Neural crest cell (in vitro differentiated cells): ENCODE results near the gene EME2. TPM values are rescaled to one million over a fixed set of nuclear protein-coding genes. Genes with fewer than 3 reads are reported as not detected.

Source experiments
- DNase-seq: peaks from one replicate; pipeline ENCODE4 v3.0.0; 2021; ENCODE audit warnings: low read depth, mixed read lengths, low spot score
- H3K27ac Mint-ChIP-seq: one replicate; pipeline ENCODE4 v1.8.0; 2021; ENCODE audit warnings: mild to moderate bottlenecking, mixed read lengths; ENCODE audit not compliant: unreplicated experiment
- H3K27me3 Mint-ChIP-seq: 2 replicates; pipeline ENCODE4 v1.8.0; 2021; ENCODE audit warnings: low read depth, mild to moderate bottlenecking, mixed read lengths
- H3K36me3 Mint-ChIP-seq: 2 replicates; pipeline ENCODE4 v1.8.0; 2021; ENCODE audit warnings: low read depth, mild to moderate bottlenecking, mixed read lengths
- H3K4me1 Mint-ChIP-seq: 2 replicates; pipeline ENCODE4 v1.8.0; 2021; ENCODE audit warnings: mixed read lengths
- H3K4me3 Mint-ChIP-seq: one replicate; pipeline ENCODE4 v1.8.0; 2021; ENCODE audit warnings: mild to moderate bottlenecking, mixed read lengths
- H3K9me3 Mint-ChIP-seq: 2 replicates; pipeline ENCODE4 v1.8.0; 2021; ENCODE audit warnings: mixed read lengths
- total RNA-seq: library from RNA; stranded (reverse); gene quantifications from 2 replicates; pipeline ENCODE4 v1.2.1, GENCODE V29; 2021
- TF ChIP-seq, protein P1 (sequence below): fragments of 200-600 bp; sonication (generic); conservative IDR thresholded peaks from 2 replicates; pipeline ENCODE4 v1.5.0; 2021; ENCODE audit warnings: antibody characterized with exemption, mild to moderate bottlenecking

The EME2 gene
- total RNA-seq, 1 donor from 2014 or later = 36.5 TPM

DNA sequence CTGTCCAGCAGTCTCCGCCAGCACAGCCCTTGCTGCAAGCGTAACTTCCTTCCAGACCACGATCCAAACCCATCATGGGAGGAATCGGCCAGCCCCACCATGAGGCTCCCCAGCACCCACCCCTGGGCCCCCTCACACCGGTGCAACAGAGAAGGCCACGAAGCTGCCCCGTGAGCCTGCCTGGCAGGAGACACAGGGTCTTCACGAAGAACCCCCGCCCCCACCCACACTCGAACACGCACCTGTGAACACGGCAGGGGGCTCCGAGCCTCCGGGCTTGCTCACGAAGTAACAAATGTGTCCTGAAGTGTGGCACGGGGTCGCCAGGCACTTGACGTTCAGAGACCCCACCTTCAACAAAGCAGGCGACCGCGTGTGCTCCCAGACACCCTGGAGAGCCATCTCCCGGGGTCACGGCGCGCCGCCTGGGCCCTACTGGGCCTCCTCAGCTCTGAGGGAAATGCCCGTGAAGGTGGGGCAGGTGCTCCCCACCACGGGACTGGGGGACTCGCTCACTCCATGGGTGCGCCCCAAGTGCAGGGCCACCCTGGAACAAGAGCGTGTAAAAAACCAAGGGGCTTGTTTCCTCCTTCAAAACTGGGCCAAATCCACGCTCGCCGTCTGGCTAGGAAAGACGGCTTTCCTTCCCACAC, 46.4 kb downstream of the EME2 start:
- TF ChIP-seq, protein P1, sequence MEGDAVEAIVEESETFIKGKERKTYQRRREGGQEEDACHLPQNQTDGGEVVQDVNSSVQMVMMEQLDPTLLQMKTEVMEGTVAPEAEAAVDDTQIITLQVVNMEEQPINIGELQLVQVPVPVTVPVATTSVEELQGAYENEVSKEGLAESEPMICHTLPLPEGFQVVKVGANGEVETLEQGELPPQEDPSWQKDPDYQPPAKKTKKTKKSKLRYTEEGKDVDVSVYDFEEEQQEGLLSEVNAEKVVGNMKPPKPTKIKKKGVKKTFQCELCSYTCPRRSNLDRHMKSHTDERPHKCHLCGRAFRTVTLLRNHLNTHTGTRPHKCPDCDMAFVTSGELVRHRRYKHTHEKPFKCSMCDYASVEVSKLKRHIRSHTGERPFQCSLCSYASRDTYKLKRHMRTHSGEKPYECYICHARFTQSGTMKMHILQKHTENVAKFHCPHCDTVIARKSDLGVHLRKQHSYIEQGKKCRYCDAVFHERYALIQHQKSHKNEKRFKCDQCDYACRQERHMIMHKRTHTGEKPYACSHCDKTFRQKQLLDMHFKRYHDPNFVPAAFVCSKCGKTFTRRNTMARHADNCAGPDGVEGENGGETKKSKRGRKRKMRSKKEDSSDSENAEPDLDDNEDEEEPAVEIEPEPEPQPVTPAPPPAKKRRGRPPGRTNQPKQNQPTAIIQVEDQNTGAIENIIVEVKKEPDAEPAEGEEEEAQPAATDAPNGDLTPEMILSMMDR = no peak
- H3K9me3 Mint-ChIP-seq = no peaks in the 10 kb centered on the region
- H3K27ac Mint-ChIP-seq = peak overlapping the region; percentile 19
- H3K27me3 Mint-ChIP-seq = no peaks in the 10 kb centered on the region
- no peak for DNase-seq
- H3K36me3 Mint-ChIP-seq = no peaks in the 10 kb centered on the region
- peaks cover 4% of the 10 kb centered on the region for H3K4me1 Mint-ChIP-seq
- H3K4me3 Mint-ChIP-seq = peak overlapping the region; percentile 41

DNA sequence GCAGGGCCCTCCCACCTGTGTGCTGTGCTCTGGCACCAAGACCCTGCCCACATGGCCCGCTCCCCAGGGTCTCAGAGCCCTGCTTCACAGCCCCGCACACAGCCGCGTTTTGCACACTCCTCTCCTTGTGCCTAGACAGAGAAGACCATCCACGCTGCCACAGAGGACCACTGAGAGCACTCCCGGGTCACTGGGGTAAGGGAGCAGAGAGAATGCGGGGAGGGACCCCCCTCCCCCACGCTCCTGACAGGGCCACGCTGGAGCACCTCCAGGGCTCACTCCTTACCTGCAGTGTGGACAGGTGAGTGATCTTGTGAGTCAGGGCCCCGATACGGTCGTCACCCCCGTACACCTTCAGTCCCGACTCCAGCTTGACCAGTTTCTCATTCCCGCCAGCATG, 47.0 kb downstream of the EME2 start:
- no peaks in the 10 kb centered on the region for H3K36me3 Mint-ChIP-seq
- no peaks in the 10 kb centered on the region for H3K27me3 Mint-ChIP-seq
- no peak for DNase-seq
- peaks cover 8% of the 10 kb centered on the region for H3K4me1 Mint-ChIP-seq
- TF ChIP-seq, protein P1 = no peak
- H3K4me3 Mint-ChIP-seq = peak overlapping the region; percentile 41
- peak overlapping the region; percentile 19 for H3K27ac Mint-ChIP-seq
- H3K9me3 Mint-ChIP-seq = no peaks in the 10 kb centered on the region

DNA sequence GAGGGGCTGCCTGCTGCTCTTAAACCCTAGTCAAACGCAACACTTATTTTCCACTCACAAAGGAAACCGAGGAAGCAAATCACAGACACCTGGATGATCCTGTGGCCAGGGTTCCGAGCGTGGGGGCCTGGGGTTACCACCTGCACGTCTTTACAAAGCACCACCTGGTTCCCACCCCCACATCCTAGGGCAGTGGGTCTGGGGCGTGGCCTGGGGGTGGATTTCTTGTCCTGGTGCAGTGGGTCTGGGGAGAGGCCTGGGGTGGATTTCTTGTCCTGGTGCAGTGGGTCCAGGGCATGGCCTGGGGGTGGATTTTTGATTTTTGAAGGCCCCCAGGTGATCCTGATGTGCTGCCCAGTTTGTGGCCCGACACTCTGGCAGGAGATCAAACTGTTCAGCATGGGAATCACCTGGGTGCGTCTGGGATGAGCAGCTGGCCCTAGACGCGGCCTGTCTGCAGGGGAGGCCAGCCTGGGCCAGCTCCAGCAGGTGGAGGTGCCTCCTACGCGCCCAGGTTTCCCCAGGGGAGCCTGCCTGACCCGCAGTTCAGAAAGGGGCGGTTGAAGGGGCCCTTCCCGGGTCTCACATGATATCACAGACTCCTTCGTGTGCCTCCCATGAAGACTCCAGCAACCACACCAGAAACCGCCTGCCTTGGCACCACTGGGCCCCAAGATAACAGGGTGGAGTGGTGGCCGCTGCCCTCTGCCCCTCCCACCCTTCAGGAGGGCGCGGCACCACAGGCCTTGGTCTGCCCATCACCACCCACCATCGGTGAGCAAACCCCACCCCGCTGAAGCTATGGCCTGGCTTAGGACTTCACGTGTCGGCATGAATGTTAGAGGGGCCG, 47.7 kb downstream of the EME2 start:
- H3K4me3 Mint-ChIP-seq = no peak overlapping the region
- DNase-seq = no peak
- no peak overlapping the region for H3K27ac Mint-ChIP-seq

DNA sequence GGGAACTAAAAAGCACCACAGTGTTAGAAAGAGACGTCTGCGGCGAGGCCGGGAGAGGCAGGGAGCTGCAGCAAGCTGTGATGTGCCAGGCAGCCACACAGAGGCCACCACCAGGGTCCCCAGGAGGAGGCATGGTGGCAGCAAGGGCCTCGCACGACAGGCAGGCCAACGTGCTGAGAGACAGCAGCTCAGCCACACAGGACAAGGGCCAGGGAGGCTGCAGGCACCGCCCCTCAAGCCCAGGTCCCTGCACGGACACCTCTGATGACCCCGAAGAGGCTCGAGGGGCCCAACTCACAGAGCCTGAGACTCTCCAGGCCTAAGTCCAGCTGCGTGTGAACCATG, 48.3 kb downstream of the EME2 start:
- TF ChIP-seq, protein P1 = no peak
- Mint-ChIP-seq H3K36me3 (no peaks in the 10 kb centered on the region), H3K9me3 (no peaks in the 10 kb centered on the region), H3K27ac (no peak overlapping the region), H3K4me3 (no peak overlapping the region), H3K27me3 (no peaks in the 10 kb centered on the region), H3K4me1 (peaks cover 13% of the 10 kb centered on the region)
- DNase-seq = no peak

More for the DNA sequence above, 47.7 kb downstream of the EME2 start:
- TF ChIP-seq, protein P1 = no peak
- Mint-ChIP-seq H3K4me1 (peaks cover 10% of the 10 kb centered on the region), H3K36me3 (no peaks in the 10 kb centered on the region), H3K27me3 (no peaks in the 10 kb centered on the region), H3K9me3 (no peaks in the 10 kb centered on the region)

DNA sequence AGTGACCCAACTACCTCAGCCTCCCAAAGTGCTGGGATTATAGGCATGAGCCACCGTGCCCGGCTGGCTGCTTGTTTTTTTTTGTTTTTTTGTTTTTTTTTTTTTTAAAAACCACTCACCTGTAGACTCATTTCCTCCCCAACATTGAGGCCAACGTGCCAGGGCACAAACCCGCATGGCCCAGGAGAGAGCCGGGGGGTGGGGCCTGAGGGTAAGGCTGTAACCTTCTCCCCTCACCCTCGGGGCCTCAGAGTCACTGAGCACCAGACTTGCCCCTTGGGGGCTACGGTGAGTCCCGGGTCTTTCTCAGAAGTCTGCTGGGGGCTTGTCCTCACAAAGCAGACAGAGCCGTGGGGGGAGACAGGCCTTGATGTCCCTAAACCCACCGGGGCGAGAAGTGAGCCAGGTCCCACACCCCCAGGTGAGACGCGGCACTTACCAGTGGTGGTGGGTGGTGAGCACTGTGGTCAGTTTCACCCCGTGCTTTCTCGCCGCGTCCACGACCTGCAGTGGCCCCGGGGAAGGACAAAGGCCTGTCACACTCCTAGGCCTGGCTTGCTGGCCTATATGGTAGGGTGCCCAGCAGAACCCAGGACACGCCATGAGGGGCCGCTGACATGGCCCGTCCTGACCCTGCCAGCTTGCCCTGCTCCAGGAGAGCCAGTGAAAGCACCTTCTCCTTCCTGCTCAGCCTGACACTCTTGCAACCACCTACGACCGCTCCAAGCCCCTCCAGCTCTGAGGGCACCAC, 49.4 kb downstream of the EME2 start:
- Mint-ChIP-seq H3K27ac (no peak overlapping the region), H3K4me1 (peaks cover 15% of the 10 kb centered on the region), H3K36me3 (no peaks in the 10 kb centered on the region), H3K9me3 (no peaks in the 10 kb centered on the region), H3K27me3 (no peaks in the 10 kb centered on the region), H3K4me3 (no peak overlapping the region)
- TF ChIP-seq, protein P1 = no peak
- DNase-seq = no peak
